ENCODE data around the gene ZNF467.

GRCh38 chr7:149764481-149765398 is 8.6 kb downstream of the ZNF467 start:
- no peak for TF ChIP-seq CTCF (IDR thresholded peaks at IDR 0.05; ENCODE audit: borderline replicate concordance, extremely low read depth, low read length, poor library complexity, severe bottlenecking)
- TF ChIP-seq EZH2 (IDR thresholded peaks at IDR 0.05; ENCODE audit: borderline replicate concordance, low read depth, low read length, severe bottlenecking) = no peak
